GM23338 (cell line): ENCODE measurements around the gene SYT17. TPM values are rescaled to one million over a fixed set of nuclear protein-coding genes. Genes with fewer than 3 reads are reported as not detected.

Source experiments
- EZH2 ChIP-seq: fragments of 200-600 bp; sonication (generic); IDR thresholded peaks from one replicate; pipeline ENCODE4 v1.8.0; 2017; ENCODE audit warnings: antibody characterized with exemption, mild to moderate bottlenecking, low read depth; ENCODE audit not compliant: unreplicated experiment
- NANOG ChIP-seq: IDR thresholded peaks from 2 replicates; pipeline ENCODE4 v1.6.1; 2016; ENCODE audit warnings: antibody characterized with exemption, borderline replicate concordance
- POLR2AphosphoS5 ChIP-seq: IDR thresholded peaks from 2 replicates; pipeline ENCODE4 v1.6.1; 2016; ENCODE audit warnings: antibody characterized with exemption, low read depth
- REST ChIP-seq: IDR thresholded peaks from one replicate; pipeline ENCODE4 v1.6.1; 2018; ENCODE audit warnings: antibody characterized with exemption; ENCODE audit not compliant: unreplicated experiment
- polyA plus RNA-seq: library from polyadenylated mRNA; unstranded; fragments of >200 nt; fragmentation: Nextera tagmentation; extraction: Ambion mirVana; gene quantifications from 2 replicates; pipeline ENCODE4 v1.2.1, GENCODE V29; 2016
- total RNA-seq: library from RNA; depleted of rRNA; stranded (reverse); fragments of >200 nt; shearing (Covaris generic); gene quantifications from 2 replicates; pipeline ENCODE4 v1.2.3, GENCODE V29; 2014
- TF ChIP-seq, protein P1 (sequence below): fragments of 250-450 bp; sonication (Bioruptor Pico); IDR thresholded peaks from 2 replicates; pipeline ENCODE4 v1.5.0; 2020; ENCODE audit warnings: mild to moderate bottlenecking, moderate library complexity
- TF ChIP-seq, protein P2 (sequence below): IDR thresholded peaks from 2 replicates; pipeline ENCODE4 v1.6.1; 2016; ENCODE audit warnings: antibody characterized with exemption

SYT17 gene
- total and polyA plus RNA-seq, 2 experiments from 2014 or later = 5.3 to 9.5 TPM

GRCh38 chr16:19133600-19133999 lies 34.4 kb upstream of the SYT17 start (continued):
- TF ChIP-seq, protein P1, sequence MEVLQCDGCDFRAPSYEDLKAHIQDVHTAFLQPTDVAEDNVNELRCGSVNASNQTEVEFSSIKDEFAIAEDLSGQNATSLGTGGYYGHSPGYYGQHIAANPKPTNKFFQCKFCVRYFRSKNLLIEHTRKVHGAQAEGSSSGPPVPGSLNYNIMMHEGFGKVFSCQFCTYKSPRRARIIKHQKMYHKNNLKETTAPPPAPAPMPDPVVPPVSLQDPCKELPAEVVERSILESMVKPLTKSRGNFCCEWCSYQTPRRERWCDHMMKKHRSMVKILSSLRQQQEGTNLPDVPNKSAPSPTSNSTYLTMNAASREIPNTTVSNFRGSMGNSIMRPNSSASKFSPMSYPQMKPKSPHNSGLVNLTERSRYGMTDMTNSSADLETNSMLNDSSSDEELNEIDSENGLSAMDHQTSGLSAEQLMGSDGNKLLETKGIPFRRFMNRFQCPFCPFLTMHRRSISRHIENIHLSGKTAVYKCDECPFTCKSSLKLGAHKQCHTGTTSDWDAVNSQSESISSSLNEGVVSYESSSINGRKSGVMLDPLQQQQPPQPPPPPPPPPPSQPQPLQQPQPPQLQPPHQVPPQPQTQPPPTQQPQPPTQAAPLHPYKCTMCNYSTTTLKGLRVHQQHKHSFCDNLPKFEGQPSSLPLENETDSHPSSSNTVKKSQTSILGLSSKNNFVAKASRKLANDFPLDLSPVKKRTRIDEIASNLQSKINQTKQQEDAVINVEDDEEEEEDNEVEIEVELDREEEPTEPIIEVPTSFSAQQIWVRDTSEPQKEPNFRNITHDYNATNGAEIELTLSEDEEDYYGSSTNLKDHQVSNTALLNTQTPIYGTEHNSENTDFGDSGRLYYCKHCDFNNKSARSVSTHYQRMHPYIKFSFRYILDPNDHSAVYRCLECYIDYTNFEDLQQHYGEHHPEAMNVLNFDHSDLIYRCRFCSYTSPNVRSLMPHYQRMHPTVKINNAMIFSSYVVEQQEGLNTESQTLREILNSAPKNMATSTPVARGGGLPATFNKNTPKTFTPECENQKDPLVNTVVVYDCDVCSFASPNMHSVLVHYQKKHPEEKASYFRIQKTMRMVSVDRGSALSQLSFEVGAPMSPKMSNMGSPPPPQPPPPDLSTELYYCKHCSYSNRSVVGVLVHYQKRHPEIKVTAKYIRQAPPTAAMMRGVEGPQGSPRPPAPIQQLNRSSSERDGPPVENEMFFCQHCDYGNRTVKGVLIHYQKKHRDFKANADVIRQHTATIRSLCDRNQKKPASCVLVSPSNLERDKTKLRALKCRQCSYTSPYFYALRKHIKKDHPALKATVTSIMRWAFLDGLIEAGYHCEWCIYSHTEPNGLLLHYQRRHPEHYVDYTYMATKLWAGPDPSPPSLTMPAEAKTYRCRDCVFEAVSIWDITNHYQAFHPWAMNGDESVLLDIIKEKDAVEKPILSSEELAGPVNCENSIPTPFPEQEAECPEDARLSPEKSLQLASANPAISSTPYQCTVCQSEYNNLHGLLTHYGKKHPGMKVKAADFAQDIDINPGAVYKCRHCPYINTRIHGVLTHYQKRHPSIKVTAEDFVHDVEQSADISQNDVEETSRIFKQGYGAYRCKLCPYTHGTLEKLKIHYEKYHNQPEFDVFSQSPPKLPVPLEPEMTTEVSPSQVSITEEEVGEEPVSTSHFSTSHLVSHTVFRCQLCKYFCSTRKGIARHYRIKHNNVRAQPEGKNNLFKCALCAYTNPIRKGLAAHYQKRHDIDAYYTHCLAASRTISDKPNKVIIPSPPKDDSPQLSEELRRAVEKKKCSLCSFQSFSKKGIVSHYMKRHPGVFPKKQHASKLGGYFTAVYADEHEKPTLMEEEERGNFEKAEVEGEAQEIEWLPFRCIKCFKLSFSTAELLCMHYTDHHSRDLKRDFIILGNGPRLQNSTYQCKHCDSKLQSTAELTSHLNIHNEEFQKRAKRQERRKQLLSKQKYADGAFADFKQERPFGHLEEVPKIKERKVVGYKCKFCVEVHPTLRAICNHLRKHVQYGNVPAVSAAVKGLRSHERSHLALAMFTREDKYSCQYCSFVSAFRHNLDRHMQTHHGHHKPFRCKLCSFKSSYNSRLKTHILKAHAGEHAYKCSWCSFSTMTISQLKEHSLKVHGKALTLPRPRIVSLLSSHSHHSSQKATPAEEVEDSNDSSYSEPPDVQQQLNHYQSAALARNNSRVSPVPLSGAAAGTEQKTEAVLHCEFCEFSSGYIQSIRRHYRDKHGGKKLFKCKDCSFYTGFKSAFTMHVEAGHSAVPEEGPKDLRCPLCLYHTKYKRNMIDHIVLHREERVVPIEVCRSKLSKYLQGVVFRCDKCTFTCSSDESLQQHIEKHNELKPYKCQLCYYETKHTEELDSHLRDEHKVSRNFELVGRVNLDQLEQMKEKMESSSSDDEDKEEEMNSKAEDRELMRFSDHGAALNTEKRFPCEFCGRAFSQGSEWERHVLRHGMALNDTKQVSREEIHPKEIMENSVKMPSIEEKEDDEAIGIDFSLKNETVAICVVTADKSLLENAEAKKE (CRISPR knock-in tag) = no peak
- no peak for TF ChIP-seq POLR2AphosphoS5
- TF ChIP-seq, protein P2, sequence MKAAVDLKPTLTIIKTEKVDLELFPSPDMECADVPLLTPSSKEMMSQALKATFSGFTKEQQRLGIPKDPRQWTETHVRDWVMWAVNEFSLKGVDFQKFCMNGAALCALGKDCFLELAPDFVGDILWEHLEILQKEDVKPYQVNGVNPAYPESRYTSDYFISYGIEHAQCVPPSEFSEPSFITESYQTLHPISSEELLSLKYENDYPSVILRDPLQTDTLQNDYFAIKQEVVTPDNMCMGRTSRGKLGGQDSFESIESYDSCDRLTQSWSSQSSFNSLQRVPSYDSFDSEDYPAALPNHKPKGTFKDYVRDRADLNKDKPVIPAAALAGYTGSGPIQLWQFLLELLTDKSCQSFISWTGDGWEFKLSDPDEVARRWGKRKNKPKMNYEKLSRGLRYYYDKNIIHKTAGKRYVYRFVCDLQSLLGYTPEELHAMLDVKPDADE = no peak
- no peak for TF ChIP-seq NANOG
- TF ChIP-seq EZH2 = no peak
- TF ChIP-seq REST = no peak
